NCI-H2107 (cell line): ENCODE measurements around the gene S100PBP.

ENCODE experiments used
- DNase-seq: peaks from one replicate; lab custom pipeline; 2025; lab: John Stamatoyannopoulos, UW

Gene S100PBP

GRCh38 chr1:32886828-32887414, 69.5 kb downstream of the S100PBP start:
- DNase-seq: no peak

- DNase-seq: no peak
These were observed 70.2 kb downstream of the S100PBP start for GRCh38 chr1:32887623-32888022.

GRCh38 chr1:32888134-32888533, 70.7 kb downstream of the S100PBP start:
- no peak for DNase-seq

- no peak for DNase-seq
These were observed 71.4 kb downstream of the S100PBP start for GRCh38 chr1:32888677-32889420.

- DNase-seq: no peak
These were observed 72.4 kb downstream of the S100PBP start for GRCh38 chr1:32889731-32890278.

- no peak for DNase-seq
These were observed 73.2 kb downstream of the S100PBP start for GRCh38 chr1:32890516-32891240.

- DNase-seq: no peak
These were observed 73.8 kb downstream of the S100PBP start for GRCh38 chr1:32891241-32891570.

GRCh38 chr1:32891630-32892029, 74.2 kb downstream of the S100PBP start:
- DNase-seq: no peak

GRCh38 chr1:32892368-32893197, 75.1 kb downstream of the S100PBP start:
- no peak for DNase-seq

- DNase-seq: no peak
These were observed 76.0 kb downstream of the S100PBP start for GRCh38 chr1:32893198-32894018.

GRCh38 chr1:32894019-32894600, 76.7 kb downstream of the S100PBP start:
- no peak for DNase-seq

GRCh38 chr1:32894681-32895080, 77.2 kb downstream of the S100PBP start:
- no peak for DNase-seq

GRCh38 chr1:32895325-32896215, 78.1 kb downstream of the S100PBP start:
- DNase-seq: no peak

- DNase-seq: no peak
These were observed 79.0 kb downstream of the S100PBP start for GRCh38 chr1:32896451-32896850.

GRCh38 chr1:32897082-32898049, 79.9 kb downstream of the S100PBP start:
- DNase-seq: no peak

- no peak for DNase-seq
These were observed 80.6 kb downstream of the S100PBP start for GRCh38 chr1:32898056-32898455.

GRCh38 chr1:32898958-32899357, 81.5 kb downstream of the S100PBP start:
- DNase-seq: no peak

- no peak for DNase-seq
These were observed 82.3 kb downstream of the S100PBP start for GRCh38 chr1:32899586-32900296.
